ENCODE results near the gene RPS6KC1.

Gene RPS6KC1

DNA sequence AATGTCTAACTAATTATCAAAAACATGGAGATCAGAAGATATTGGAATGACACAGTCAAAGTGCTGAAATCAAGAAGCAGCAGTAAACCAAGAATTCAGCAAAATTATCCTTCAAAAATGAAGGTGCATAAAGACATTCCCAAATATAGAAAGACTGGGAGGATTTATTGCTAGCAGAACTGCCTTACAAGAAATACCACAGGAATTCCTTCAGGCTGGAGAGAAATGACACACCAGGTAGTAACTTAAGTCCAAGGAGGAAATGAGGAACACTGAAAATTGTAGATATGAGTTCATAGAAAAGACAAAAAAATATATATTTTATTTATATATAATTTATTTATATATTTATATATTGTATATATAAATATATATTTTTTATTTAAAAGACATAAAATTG lies 217.2 kb downstream of the RPS6KC1 start:
- POLR2A ChIA-PET = no interaction called here
- DNase-seq (ENCODE audit: extremely low spot score) = no peak

DNA sequence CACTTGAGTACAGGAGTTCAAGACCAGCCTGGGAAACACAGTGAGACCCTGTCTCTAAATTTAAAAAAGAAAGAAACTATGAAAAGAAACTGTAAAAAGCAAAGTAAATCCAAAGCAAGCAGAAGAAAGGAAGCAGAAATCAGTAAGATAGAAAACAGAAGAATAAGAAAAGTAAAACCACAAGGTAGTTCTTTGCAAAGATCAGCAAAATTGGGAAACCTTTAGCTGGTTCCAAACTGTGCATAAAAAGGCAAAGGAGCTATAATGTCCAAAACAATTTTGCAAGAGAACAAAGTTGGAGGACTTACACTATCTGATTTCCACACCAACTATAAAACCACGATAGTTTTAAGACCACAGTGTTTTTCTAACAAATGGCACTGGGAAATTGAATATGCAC lies 218.8 kb downstream of the RPS6KC1 start:
- TF ChIP-seq ARNT (IDR thresholded peaks at IDR 0.05) (no peak), CTBP1 (IDR thresholded peaks at IDR 0.05; ENCODE audit: borderline replicate concordance) (no peak), LEF1 (IDR thresholded peaks at IDR 0.05; ENCODE audit: borderline replicate concordance) (no peak), BHLHE40 (IDR thresholded peaks at IDR 0.05; ENCODE audit: borderline replicate concordance) (no peak), TARDBP (IDR thresholded peaks at IDR 0.05) (no peak), SUZ12 (IDR thresholded peaks at IDR 0.05) (no peak), FOXA1 (IDR thresholded peaks at IDR 0.05) (no peak), NFRKB (IDR thresholded peaks at IDR 0.05) (no peak)
- TF ChIP-seq, protein P1, sequence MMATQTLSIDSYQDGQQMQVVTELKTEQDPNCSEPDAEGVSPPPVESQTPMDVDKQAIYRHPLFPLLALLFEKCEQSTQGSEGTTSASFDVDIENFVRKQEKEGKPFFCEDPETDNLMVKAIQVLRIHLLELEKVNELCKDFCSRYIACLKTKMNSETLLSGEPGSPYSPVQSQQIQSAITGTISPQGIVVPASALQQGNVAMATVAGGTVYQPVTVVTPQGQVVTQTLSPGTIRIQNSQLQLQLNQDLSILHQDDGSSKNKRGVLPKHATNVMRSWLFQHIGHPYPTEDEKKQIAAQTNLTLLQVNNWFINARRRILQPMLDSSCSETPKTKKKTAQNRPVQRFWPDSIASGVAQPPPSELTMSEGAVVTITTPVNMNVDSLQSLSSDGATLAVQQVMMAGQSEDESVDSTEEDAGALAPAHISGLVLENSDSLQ (IDR thresholded peaks at IDR 0.05) = no peak
- DNase-seq (ENCODE audit: extremely low spot score) = no peak
- CTCF ChIA-PET = no interaction called here
- POLR2A ChIA-PET = no interaction called here

More for the DNA sequence above, 217.2 kb downstream of the RPS6KC1 start:
- TF ChIP-seq, protein P1 (IDR thresholded peaks at IDR 0.05) = no peak
- no peak for TF ChIP-seq HDGF (IDR thresholded peaks at IDR 0.05; ENCODE audit: borderline replicate concordance)
- CTCF ChIA-PET = no interaction called here

DNA sequence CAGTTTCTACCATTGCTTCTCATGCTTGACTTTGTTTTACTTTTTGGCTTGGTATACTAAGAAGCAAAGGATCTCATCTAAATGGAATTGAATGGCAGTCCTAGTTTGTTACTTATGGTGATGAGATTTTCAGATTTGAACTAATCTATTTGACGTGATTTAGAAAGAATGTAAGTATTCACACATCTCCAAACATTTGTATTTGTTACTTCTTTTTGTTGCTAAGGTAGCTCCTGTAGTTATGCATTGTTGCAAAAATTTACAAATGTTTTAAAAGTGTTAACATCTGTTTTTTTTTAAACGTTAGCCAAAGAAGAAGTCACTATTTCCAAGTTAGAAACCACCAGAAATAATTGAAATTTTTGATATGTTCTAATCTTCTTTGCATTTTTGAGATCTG lies 222.5 kb downstream of the RPS6KC1 start:
- ChIA-PET CTCF (no interaction called here), POLR2A (no interaction called here)
- TF ChIP-seq BHLHE40 (IDR thresholded peaks at IDR 0.05; ENCODE audit: borderline replicate concordance) (no peak), NFRKB (IDR thresholded peaks at IDR 0.05) (no peak), HDGF (IDR thresholded peaks at IDR 0.05; ENCODE audit: borderline replicate concordance) (no peak), CTBP1 (IDR thresholded peaks at IDR 0.05; ENCODE audit: borderline replicate concordance) (no peak), SUZ12 (IDR thresholded peaks at IDR 0.05) (no peak), ZNF384 (IDR thresholded peaks at IDR 0.05) (no peak), TARDBP (IDR thresholded peaks at IDR 0.05) (no peak), FOXM1 (IDR thresholded peaks at IDR 0.05; ENCODE audit: borderline replicate concordance) (no peak), FOXK2 (IDR thresholded peaks at IDR 0.05) (no peak), ARNT (IDR thresholded peaks at IDR 0.05) (no peak), SP1 (IDR thresholded peaks at IDR 0.05) (no peak), FOXA1 (IDR thresholded peaks at IDR 0.05) (no peak)
- TF ChIP-seq, protein P1 (IDR thresholded peaks at IDR 0.05) = no peak
- no peak for DNase-seq (ENCODE audit: extremely low spot score)

DNA sequence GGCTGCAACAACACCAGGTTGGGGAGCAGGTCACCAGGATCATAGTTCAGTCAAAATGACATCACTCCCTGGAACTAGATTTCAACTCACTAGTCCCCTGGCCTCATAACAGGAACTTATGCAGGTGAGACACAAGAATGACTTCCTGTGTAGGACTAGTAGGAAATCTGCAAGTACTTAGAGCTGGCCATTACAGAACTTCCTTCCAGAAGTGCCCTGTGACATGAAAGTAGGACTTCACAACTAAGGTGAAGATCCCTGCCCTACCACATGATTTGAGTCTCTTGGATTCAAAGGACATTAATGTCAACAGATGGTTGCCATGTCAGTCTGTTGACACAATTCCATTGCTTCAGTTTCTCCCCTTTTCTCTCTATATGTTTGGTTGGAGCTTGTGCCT lies 223.1 kb downstream of the RPS6KC1 start:
- POLR2A ChIA-PET = no interaction called here
- TF ChIP-seq LEF1 (IDR thresholded peaks at IDR 0.05; ENCODE audit: borderline replicate concordance) = no peak
- no peak for TF ChIP-seq BHLHE40 (IDR thresholded peaks at IDR 0.05; ENCODE audit: borderline replicate concordance)
- no peak for TF ChIP-seq ARNT (IDR thresholded peaks at IDR 0.05)
- no peak for TF ChIP-seq FOXM1 (IDR thresholded peaks at IDR 0.05; ENCODE audit: borderline replicate concordance)
- TF ChIP-seq CTBP1 (IDR thresholded peaks at IDR 0.05; ENCODE audit: borderline replicate concordance) = no peak
- TF ChIP-seq ELF4 (IDR thresholded peaks at IDR 0.05) = no peak
- no peak for TF ChIP-seq SP1 (IDR thresholded peaks at IDR 0.05)
- no peak for TF ChIP-seq HDGF (IDR thresholded peaks at IDR 0.05; ENCODE audit: borderline replicate concordance)
- no peak for TF ChIP-seq FOXK2 (IDR thresholded peaks at IDR 0.05)
- TF ChIP-seq L3MBTL2 (conservative IDR thresholded peaks at IDR 0.05) = no peak
- no peak for TF ChIP-seq NFRKB (IDR thresholded peaks at IDR 0.05)
- TF ChIP-seq FOXA1 (IDR thresholded peaks at IDR 0.05) = no peak
- no peak for TF ChIP-seq TARDBP (IDR thresholded peaks at IDR 0.05)
- TF ChIP-seq SUZ12 (IDR thresholded peaks at IDR 0.05) = no peak
- TF ChIP-seq, protein P1 (IDR thresholded peaks at IDR 0.05) = no peak
- no peak for DNase-seq (ENCODE audit: extremely low spot score)
- CTCF ChIA-PET = no interaction called here

DNA sequence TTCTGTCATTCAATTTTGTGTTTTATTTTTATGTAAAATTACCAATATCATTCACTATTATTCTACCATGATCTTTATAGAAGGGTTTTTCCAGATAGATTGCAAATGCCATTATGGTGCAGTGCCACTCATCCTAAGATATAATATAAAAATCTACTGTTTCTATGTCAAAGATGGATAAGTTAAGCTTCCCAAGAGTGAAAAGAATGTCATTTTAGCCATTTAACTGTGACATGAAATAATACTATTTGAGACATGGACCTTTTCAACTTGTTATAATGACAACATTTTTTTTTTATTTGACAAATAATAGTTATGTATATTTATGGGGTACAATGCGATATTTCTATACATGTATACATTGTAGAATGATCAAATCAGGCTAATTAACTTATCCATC lies 224.3 kb downstream of the RPS6KC1 start:
- POLR2A ChIA-PET = no interaction called here
- TF ChIP-seq SUZ12 (IDR thresholded peaks at IDR 0.05) (no peak), FOXM1 (IDR thresholded peaks at IDR 0.05; ENCODE audit: borderline replicate concordance) (no peak), FOXK2 (IDR thresholded peaks at IDR 0.05) (no peak), ARNT (IDR thresholded peaks at IDR 0.05) (no peak), ZNF384 (IDR thresholded peaks at IDR 0.05) (no peak), SP1 (IDR thresholded peaks at IDR 0.05) (no peak), FOXA1 (IDR thresholded peaks at IDR 0.05) (no peak), CTBP1 (IDR thresholded peaks at IDR 0.05; ENCODE audit: borderline replicate concordance) (no peak), BHLHE40 (IDR thresholded peaks at IDR 0.05; ENCODE audit: borderline replicate concordance) (no peak), NFRKB (IDR thresholded peaks at IDR 0.05) (no peak), ELF4 (IDR thresholded peaks at IDR 0.05) (no peak), HDGF (IDR thresholded peaks at IDR 0.05; ENCODE audit: borderline replicate concordance) (no peak), TARDBP (IDR thresholded peaks at IDR 0.05) (no peak), LEF1 (IDR thresholded peaks at IDR 0.05; ENCODE audit: borderline replicate concordance) (no peak)
- TF ChIP-seq, protein P1 (IDR thresholded peaks at IDR 0.05) = no peak
- CTCF ChIA-PET = no interaction called here

More for the DNA sequence above, 224.3 kb downstream of the RPS6KC1 start:
- no peak for DNase-seq (ENCODE audit: extremely low spot score)

Measured in HEK293T (cell line).